ENCODE data around the gene R3HDM1. TPM values are rescaled to one million over a fixed set of nuclear protein-coding genes. Genes with fewer than 3 reads are reported as not detected.

The R3HDM1 gene
- total RNA-seq, 1 experiment from 2014 or later, result 10.8 TPM

Other genes with a start within 250 kb of the R3HDM1 start
- gene ZRANB3, start 266 bp upstream of the R3HDM1 start, total RNA-seq (2014; rRNA removed; shearing (Covaris generic)), result 9.7 and 15.7 TPM in 2 replicates
- gene UBXN4, start 210.4 kb downstream of the R3HDM1 start, total RNA-seq (2014; rRNA removed; shearing (Covaris generic)), result 101 and 114 TPM in 2 replicates